Neural progenitor cell (in vitro differentiated cells): ENCODE data around the gene TIMP2.

Experiments
- EZH2phosphoT487 ChIP-seq: fragments of 200-600 bp; sonication (generic); IDR thresholded peaks from 2 replicates; pipeline ENCODE4 v1.6.1; 2017; ENCODE audit warnings: antibody characterized with exemption
- TF ChIP-seq, protein P1 (sequence below): fragments of 200-600 bp; sonication (generic); IDR thresholded peaks from 2 replicates; pipeline ENCODE4 v1.5.1; 2017; ENCODE audit warnings: antibody characterized with exemption, mild to moderate bottlenecking

DNA sequence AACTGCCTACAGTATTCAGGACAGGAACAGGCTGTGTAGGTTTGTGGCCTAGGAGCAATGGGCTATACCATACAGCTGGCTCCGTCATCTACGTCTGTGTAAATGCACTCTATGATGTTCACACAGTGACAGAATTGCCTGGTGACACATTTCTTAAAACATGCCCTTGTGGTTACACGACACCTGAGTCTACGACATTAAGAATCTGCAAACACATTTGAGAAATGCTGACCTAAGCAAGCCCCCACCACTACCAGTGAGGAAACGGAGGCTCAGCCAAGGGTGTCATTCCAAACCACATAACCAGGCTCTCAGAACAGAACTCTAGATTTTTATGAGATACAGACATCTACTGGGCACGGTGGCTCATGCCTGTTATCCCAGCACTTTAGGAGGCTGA lies 108.1 kb downstream of the TIMP2 start:
- TF ChIP-seq, protein P1, sequence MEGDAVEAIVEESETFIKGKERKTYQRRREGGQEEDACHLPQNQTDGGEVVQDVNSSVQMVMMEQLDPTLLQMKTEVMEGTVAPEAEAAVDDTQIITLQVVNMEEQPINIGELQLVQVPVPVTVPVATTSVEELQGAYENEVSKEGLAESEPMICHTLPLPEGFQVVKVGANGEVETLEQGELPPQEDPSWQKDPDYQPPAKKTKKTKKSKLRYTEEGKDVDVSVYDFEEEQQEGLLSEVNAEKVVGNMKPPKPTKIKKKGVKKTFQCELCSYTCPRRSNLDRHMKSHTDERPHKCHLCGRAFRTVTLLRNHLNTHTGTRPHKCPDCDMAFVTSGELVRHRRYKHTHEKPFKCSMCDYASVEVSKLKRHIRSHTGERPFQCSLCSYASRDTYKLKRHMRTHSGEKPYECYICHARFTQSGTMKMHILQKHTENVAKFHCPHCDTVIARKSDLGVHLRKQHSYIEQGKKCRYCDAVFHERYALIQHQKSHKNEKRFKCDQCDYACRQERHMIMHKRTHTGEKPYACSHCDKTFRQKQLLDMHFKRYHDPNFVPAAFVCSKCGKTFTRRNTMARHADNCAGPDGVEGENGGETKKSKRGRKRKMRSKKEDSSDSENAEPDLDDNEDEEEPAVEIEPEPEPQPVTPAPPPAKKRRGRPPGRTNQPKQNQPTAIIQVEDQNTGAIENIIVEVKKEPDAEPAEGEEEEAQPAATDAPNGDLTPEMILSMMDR: no peak
- no peak for TF ChIP-seq EZH2phosphoT487
